AG10803 (cell line): ENCODE data around the gene AMY1B.
"Not testable (repeated sequence)": the region's sequence is repeated elsewhere in the genome, so short reads cannot be mapped to it uniquely, and the experiment has no call there.

Source experiments
- DNase-seq: peaks from one replicate; pipeline ENCODE4 v3.0.0; 2010; ENCODE audit warnings: low read depth
- H3K4me3 ChIP-seq: 2 replicates; pipeline ENCODE4 v1.5.1; 2011; ENCODE audit warnings: mild to moderate bottlenecking, low read length, control low read depth

Gene AMY1B

GRCh38 chr1:103696110-103696509 is at the start of gene AMY1B:
TSS of gene AMY1B (minus strand) at chr1:103696210. CDS start at chr1:103695639, 571 bp downstream.
- H3K4me3 ChIP-seq, DNase-seq: not testable (repeated sequence)

- DNase-seq, H3K4me3 ChIP-seq: not testable (repeated sequence)
Observed at GRCh38 chr1:103745040-103745439, 49.0 kb upstream of the AMY1B start.

GRCh38 chr1:103744449-103744848 is 48.4 kb upstream of the AMY1B start:
- DNase-seq, H3K4me3 ChIP-seq: not testable (repeated sequence)

DNA sequence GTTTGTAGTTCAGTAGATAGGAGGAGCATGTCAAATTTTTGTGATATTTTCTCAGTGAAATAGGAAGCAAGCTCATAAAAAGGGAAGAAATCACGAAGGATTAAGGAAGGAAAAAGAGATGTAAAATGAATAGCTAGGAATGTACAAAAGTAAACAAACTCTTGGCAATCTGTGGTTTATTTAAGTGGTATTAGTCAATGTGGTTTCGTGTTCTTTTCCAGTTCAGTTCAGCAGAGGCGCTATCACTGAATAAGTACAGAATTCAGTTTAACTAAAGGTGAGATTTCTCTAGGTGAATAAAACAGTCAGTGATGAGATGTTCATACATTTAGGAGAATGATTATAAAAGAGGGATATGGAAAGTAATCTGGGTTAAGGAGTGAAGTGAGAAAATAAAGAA is 42.0 kb upstream of the AMY1B start:
- DNase-seq, H3K4me3 ChIP-seq: not testable (repeated sequence)

GRCh38 chr1:103735334-103735733 is 39.3 kb upstream of the AMY1B start:
- DNase-seq, H3K4me3 ChIP-seq: not testable (repeated sequence)

GRCh38 chr1:103721473-103721872 is 25.5 kb upstream of the AMY1B start:
- H3K4me3 ChIP-seq = not testable (repeated sequence)

GRCh38 chr1:103717404-103717803 is 21.4 kb upstream of the AMY1B start:
- not testable (repeated sequence) for H3K4me3 ChIP-seq, DNase-seq

More at GRCh38 chr1:103721473-103721872, 25.5 kb upstream of the AMY1B start:
- not testable (repeated sequence) for DNase-seq

DNA sequence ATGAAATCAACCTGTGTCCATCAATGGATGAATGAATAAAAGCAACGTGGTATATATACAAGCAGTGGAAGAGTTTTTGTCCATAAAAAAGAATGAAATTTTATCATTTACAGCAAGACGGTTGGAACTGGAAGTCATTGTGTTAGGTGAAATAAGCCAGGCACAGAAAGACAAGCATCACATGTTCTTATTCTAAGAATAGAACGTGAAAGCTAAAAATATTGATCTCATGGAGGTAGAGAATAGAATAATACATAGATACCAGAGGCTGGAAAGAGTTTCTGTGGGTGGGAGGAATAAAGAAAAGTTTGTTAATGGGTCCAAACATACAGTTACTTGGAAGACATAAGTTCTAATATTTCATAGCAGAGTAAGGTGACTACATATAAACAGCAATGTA is 14.4 kb upstream of the AMY1B start:
- DNase-seq, H3K4me3 ChIP-seq: not testable (repeated sequence)

DNA sequence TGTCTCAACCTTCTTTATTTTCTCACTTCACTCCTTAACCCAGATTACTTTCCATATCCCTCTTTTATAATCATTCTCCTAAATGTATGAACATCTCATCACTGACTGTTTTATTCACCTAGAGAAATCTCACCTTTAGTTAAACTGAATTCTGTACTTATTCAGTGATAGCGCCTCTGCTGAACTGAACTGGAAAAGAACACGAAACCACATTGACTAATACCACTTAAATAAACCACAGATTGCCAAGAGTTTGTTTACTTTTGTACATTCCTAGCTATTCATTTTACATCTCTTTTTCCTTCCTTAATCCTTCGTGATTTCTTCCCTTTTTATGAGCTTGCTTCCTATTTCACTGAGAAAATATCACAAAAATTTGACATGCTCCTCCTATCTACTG is 11.7 kb upstream of the AMY1B start:
- not testable (repeated sequence) for H3K4me3 ChIP-seq, DNase-seq

DNA sequence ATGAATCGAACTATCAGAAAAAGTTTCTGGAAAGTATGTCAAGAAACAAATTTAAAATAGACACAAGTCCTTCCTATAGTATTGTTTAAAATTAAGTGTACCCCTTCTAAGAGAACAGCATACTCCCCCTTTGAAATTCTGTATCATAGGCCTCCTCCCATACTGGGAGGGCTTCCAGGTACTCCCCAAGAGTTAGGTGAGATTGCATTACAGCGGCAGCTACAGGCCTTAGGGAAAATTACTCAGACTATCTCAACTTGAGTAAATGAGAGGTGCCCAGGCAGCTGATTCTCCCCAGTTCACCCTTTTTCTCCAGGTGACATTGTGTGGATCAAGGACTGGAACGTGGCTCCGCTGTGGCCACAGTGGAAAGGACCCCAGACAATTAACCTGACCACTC is 5.2 kb upstream of the AMY1B start:
- H3K4me3 ChIP-seq, DNase-seq: not testable (repeated sequence)

- not testable (repeated sequence) for DNase-seq, H3K4me3 ChIP-seq
Observed at GRCh38 chr1:103700669-103701068, 4.7 kb upstream of the AMY1B start.

- DNase-seq, H3K4me3 ChIP-seq: not testable (repeated sequence)
Observed at GRCh38 chr1:103697430-103697829, 1.4 kb upstream of the AMY1B start.

GRCh38 chr1:103676335-103676734 is 19.7 kb downstream of the AMY1B start:
- H3K4me3 ChIP-seq, DNase-seq: not testable (repeated sequence)

- H3K4me3 ChIP-seq, DNase-seq: not testable (repeated sequence)
Observed at GRCh38 chr1:103655460-103655859, 40.5 kb downstream of the AMY1B start, which contains the start of gene AMY1A. TSS of gene AMY1A (plus strand) at chr1:103655760. CDS start at chr1:103656331, 571 bp downstream.

- DNase-seq, H3K4me3 ChIP-seq: not testable (repeated sequence)
Observed at GRCh38 chr1:103654133-103654532, 41.9 kb downstream of the AMY1B start.

GRCh38 chr1:103650889-103651288 is 45.1 kb downstream of the AMY1B start:
- H3K4me3 ChIP-seq, DNase-seq: not testable (repeated sequence)

GRCh38 chr1:103650305-103650704 is 45.7 kb downstream of the AMY1B start:
- DNase-seq, H3K4me3 ChIP-seq: not testable (repeated sequence)

DNA sequence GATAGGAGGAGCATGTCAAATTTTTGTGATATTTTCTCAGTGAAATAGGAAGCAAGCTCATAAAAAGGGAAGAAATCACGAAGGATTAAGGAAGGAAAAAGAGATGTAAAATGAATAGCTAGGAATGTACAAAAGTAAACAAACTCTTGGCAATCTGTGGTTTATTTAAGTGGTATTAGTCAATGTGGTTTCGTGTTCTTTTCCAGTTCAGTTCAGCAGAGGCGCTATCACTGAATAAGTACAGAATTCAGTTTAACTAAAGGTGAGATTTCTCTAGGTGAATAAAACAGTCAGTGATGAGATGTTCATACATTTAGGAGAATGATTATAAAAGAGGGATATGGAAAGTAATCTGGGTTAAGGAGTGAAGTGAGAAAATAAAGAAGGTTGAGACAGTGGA is 52.1 kb downstream of the AMY1B start:
- not testable (repeated sequence) for H3K4me3 ChIP-seq, DNase-seq

GRCh38 chr1:103641194-103641593 is 54.8 kb downstream of the AMY1B start:
- not testable (repeated sequence) for H3K4me3 ChIP-seq, DNase-seq
